Embryonic facial prominence (tissue), 1 donor: ENCODE measurements around the gene B3GAT1.

Experiments used
- DNase-seq: peaks from one replicate; pipeline ENCODE4 v3.0.0-alpha.2; 2016; ENCODE audit errors: extremely low spot score

Gene B3GAT1

GRCh38 chr11:134441706-134442105 is 29.7 kb upstream of the B3GAT1 start:
- no peak for DNase-seq

GRCh38 chr11:134441281-134441680 is 29.2 kb upstream of the B3GAT1 start:
- DNase-seq, result no peak

- DNase-seq, result no peak
Observed at GRCh38 chr11:134440851-134441250, 28.8 kb upstream of the B3GAT1 start.

- no peak for DNase-seq
Observed at GRCh38 chr11:134438542-134439537, 26.8 kb upstream of the B3GAT1 start.

- no peak for DNase-seq
Observed at GRCh38 chr11:134437821-134438220, 25.8 kb upstream of the B3GAT1 start.

GRCh38 chr11:134436781-134437180 is 24.7 kb upstream of the B3GAT1 start:
- no peak for DNase-seq

- DNase-seq, result no peak
Observed at GRCh38 chr11:134433806-134434205, 21.8 kb upstream of the B3GAT1 start.

- DNase-seq, result no peak
Observed at GRCh38 chr11:134433251-134433650, 21.2 kb upstream of the B3GAT1 start.

GRCh38 chr11:134432776-134433175 is 20.7 kb upstream of the B3GAT1 start:
- no peak for DNase-seq

- no peak for DNase-seq
Observed at GRCh38 chr11:134429106-134429505, 17.1 kb upstream of the B3GAT1 start.

GRCh38 chr11:134425816-134426536 is 13.9 kb upstream of the B3GAT1 start:
- no peak for DNase-seq

- DNase-seq, result no peak
Observed at GRCh38 chr11:134425413-134425812, 13.4 kb upstream of the B3GAT1 start.

- no peak for DNase-seq
Observed at GRCh38 chr11:134423106-134423505, 11.1 kb upstream of the B3GAT1 start.

- peak; percentile 43 for DNase-seq
Observed at GRCh38 chr11:134417871-134418840, 6.1 kb upstream of the B3GAT1 start.

GRCh38 chr11:134416726-134417125 is 4.7 kb upstream of the B3GAT1 start:
- no peak for DNase-seq

GRCh38 chr11:134414766-134415765 is 3.0 kb upstream of the B3GAT1 start:
- DNase-seq, result no peak

GRCh38 chr11:134413826-134414731 is 2.0 kb upstream of the B3GAT1 start:
- no peak for DNase-seq

GRCh38 chr11:134413043-134413825 is 1.2 kb upstream of the B3GAT1 start:
- DNase-seq, result no peak
